ENCODE measurements around the gene BFSP2. TPM values are rescaled to one million over a fixed set of nuclear protein-coding genes. Genes with fewer than 3 reads are reported as not detected.
"Not testable (repeated sequence)": the region's sequence is repeated elsewhere in the genome, so short reads cannot be mapped to it uniquely, and the experiment has no call there.

BFSP2 gene
- total RNA-seq, 1 donor from 2014 or later, result 2.1 TPM

- H3K9ac ChIP-seq (ENCODE audit: low read depth in 1 of 3, low read length in 3 of 3), result no peak overlapping the region
- H3K27me3 ChIP-seq (ENCODE audit: control insufficient read depth in 3 of 3, insufficient read depth in 3 of 3, low read length in 3 of 3), result no peaks in the 10 kb centered on the region
- H3K27ac ChIP-seq (ENCODE audit: low read depth, low read length), result no peak overlapping the region
- no peak overlapping the region for H3K4me3 ChIP-seq (ENCODE audit: low read length in 3 of 3)
- H3K9me3 ChIP-seq (ENCODE audit: control insufficient read depth in 3 of 3, low read length in 3 of 3), result no peaks in the 10 kb centered on the region
- no peaks in the 10 kb centered on the region for H3K4me1 ChIP-seq (ENCODE audit: control insufficient read depth in 3 of 3, insufficient read depth in 3 of 3, low read length in 3 of 3)
- no peaks in the 10 kb centered on the region for H3K36me3 ChIP-seq (ENCODE audit: control insufficient read depth in 3 of 3, insufficient read depth in 3 of 3, low read length in 3 of 3)
Measured at GRCh38 chr3:133520286-133520685, 120.4 kb downstream of the BFSP2 start.

GRCh38 chr3:133520938-133521337 is 121.1 kb downstream of the BFSP2 start:
- not testable (repeated sequence) for H3K27me3 ChIP-seq (ENCODE audit: control insufficient read depth in 3 of 3, insufficient read depth in 3 of 3, low read length in 3 of 3); H3K9me3 ChIP-seq (ENCODE audit: control insufficient read depth in 3 of 3, low read length in 3 of 3); H3K27ac ChIP-seq (ENCODE audit: low read depth, low read length); H3K36me3 ChIP-seq (ENCODE audit: control insufficient read depth in 3 of 3, insufficient read depth in 3 of 3, low read length in 3 of 3); H3K4me1 ChIP-seq (ENCODE audit: control insufficient read depth in 3 of 3, insufficient read depth in 3 of 3, low read length in 3 of 3); H3K9ac ChIP-seq (ENCODE audit: low read depth in 1 of 3, low read length in 3 of 3); H3K4me3 ChIP-seq (ENCODE audit: low read length in 3 of 3)

DNA sequence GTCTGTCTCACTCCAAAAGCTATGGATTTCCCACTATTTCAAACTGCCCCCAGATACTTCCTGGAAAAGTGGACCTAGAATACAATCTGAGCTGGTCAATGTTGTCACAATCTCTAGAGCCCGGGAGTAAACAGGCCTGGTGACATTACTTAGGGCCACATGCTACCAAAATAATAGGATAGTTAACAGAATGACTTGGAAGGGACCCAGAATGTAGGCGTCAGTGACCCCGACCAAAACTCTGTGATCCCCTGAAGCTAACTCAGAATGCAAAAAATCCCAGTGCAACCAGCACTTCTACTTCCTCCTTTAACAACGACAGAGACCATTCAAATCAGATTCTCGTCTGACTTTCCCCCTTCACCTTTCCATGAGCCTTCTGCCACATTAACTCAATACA is 122.1 kb downstream of the BFSP2 start:
- Histone ChIP-seq H3K27me3 (ENCODE audit: control insufficient read depth in 3 of 3, insufficient read depth in 3 of 3, low read length in 3 of 3) (no peaks in the 10 kb centered on the region), H3K4me1 (ENCODE audit: control insufficient read depth in 3 of 3, insufficient read depth in 3 of 3, low read length in 3 of 3) (no peaks in the 10 kb centered on the region), H3K27ac (ENCODE audit: low read depth, low read length) (no peak overlapping the region), H3K36me3 (ENCODE audit: control insufficient read depth in 3 of 3, insufficient read depth in 3 of 3, low read length in 3 of 3) (no peaks in the 10 kb centered on the region), H3K4me3 (ENCODE audit: low read length in 3 of 3) (no peak overlapping the region), H3K9me3 (ENCODE audit: control insufficient read depth in 3 of 3, low read length in 3 of 3) (no peaks in the 10 kb centered on the region), H3K9ac (ENCODE audit: low read depth in 1 of 3, low read length in 3 of 3) (no peak overlapping the region)

GRCh38 chr3:133523758-133524157 is 123.9 kb downstream of the BFSP2 start:
- not testable (repeated sequence) for H3K9me3 ChIP-seq (ENCODE audit: control insufficient read depth in 3 of 3, low read length in 3 of 3); H3K27ac ChIP-seq (ENCODE audit: low read depth, low read length); H3K4me3 ChIP-seq (ENCODE audit: low read length in 3 of 3); H3K27me3 ChIP-seq (ENCODE audit: control insufficient read depth in 3 of 3, insufficient read depth in 3 of 3, low read length in 3 of 3); H3K36me3 ChIP-seq (ENCODE audit: control insufficient read depth in 3 of 3, insufficient read depth in 3 of 3, low read length in 3 of 3); H3K4me1 ChIP-seq (ENCODE audit: control insufficient read depth in 3 of 3, insufficient read depth in 3 of 3, low read length in 3 of 3); H3K9ac ChIP-seq (ENCODE audit: low read depth in 1 of 3, low read length in 3 of 3)

Other genes with a start within 250 kb of the BFSP2 start
- gene CDV3, start 173.6 kb downstream of the BFSP2 start, total RNA-seq, result 121 TPM

All from skeletal muscle tissue (tissue), 4 donors.